Suprapubic skin (tissue), 4 donors: ENCODE data around the gene SPPL3.

Experiments used
- CTCF ChIP-seq, 2 donors: fragments of 200-600 bp in 1 of 2; fragments of 450-650 bp in 1 of 2; sonication (generic) in 1 of 2; IDR thresholded peaks; one replicate each; pipeline ENCODE4 v1.5.1; 2016 to 2019; ENCODE audit warnings: antibody characterized with exemption in 2 of 2, mild to moderate bottlenecking in 1 of 2, moderate library complexity in 1 of 2
- POLR2A ChIP-seq, 2 donors: fragments of 450-650 bp; IDR thresholded peaks; one replicate each; pipeline ENCODE4 v1.6.1; 2017; ENCODE audit warnings: antibody characterized with exemption in 2 of 2, mild to moderate bottlenecking in 2 of 2, moderate library complexity in 2 of 2
- POLR2AphosphoS5 ChIP-seq, 3 donors: sonication (generic); formaldehyde crosslinking; IDR thresholded peaks; one replicate each; pipeline ENCODE4 v1.6.1; 2017; ENCODE audit warnings: antibody characterized with exemption in 3 of 3

DNA sequence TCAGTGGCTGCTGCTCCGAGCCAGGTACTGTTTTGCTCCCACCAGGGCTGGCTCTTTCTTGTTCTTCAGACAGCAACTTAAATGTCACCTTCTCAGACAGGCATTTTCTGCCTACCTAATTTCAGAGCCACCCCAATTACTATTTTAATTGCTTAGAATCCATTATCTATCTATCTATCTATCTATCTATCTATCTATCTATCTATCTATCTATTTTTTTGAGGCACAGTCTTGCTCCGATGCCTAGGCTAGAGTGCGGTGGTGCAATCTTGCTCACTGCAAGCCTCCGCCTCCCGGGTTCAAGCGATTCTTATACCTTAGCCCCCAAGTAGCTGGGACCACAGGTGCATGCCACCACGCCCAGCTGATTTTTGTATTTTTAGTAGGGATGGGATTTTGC lies 58.5 kb downstream of the SPPL3 start:
- TF ChIP-seq POLR2AphosphoS5 (IDR thresholded peaks at IDR 0.05) (no peak), CTCF (IDR thresholded peaks at IDR 0.05) (no peak), POLR2A (IDR thresholded peaks at IDR 0.05) (no peak)
